Activated CD4-positive, alpha-beta memory T cell treated with anti-CD3 and anti-CD28 coated beads for 36 hours (primary cell): ENCODE measurements around the gene GRHPR. TPM values are rescaled to one million over a fixed set of nuclear protein-coding genes. Genes with fewer than 3 reads are reported as not detected.

ENCODE experiments used
- CTCF ChIA-PET: fragments of 350-600 bp; sonication (Branson Sonifier 250); formaldehyde crosslinking; loops from one replicate; lab custom pipeline; 2021; ENCODE audit warnings: antibody characterized with exemption, inconsistent platforms; lab: Charles Lee
- POLR2A ChIA-PET: fragments of 350-600 bp; sonication (Branson Sonifier 250); formaldehyde crosslinking; loops from one replicate; lab custom pipeline; 2021; ENCODE audit warnings: antibody characterized with exemption; lab: Charles Lee
- DNase-seq: peaks from one replicate; pipeline ENCODE4 v3.0.0-alpha.2; 2020
- H3K27ac Mint-ChIP-seq: one replicate; pipeline ENCODE4 v1.8.0; 2021; ENCODE audit warnings: mixed read lengths
- H3K27me3 Mint-ChIP-seq: one replicate; pipeline ENCODE4 v1.8.0; 2021; ENCODE audit warnings: mixed read lengths
- H3K36me3 Mint-ChIP-seq: one replicate; pipeline ENCODE4 v1.8.0; 2021; ENCODE audit warnings: mixed read lengths
- H3K4me1 Mint-ChIP-seq: one replicate; pipeline ENCODE4 v1.8.0; 2021; ENCODE audit warnings: low read depth, mixed read lengths
- H3K4me3 Mint-ChIP-seq: one replicate; pipeline ENCODE4 v1.8.0; 2021; ENCODE audit warnings: mild to moderate bottlenecking, mixed read lengths
- H3K9me3 Mint-ChIP-seq: one replicate; pipeline ENCODE4 v1.8.0; 2021; ENCODE audit warnings: mixed read lengths
- intact Hi-C: fragments of 100-400 bp; cut with micrococcal nuclease; formaldehyde crosslinking; loops from one replicate; pipeline ENCODE4 v1.15.1; 2023
- total RNA-seq, 2 experiments: library from RNA; stranded (reverse); gene quantifications; one replicate each; pipeline ENCODE4 v1.2.3, GENCODE V29; 2021

Gene GRHPR
- total RNA-seq, 2 experiments from 2014 or later, result 84.1 to 85.0 TPM

DNA sequence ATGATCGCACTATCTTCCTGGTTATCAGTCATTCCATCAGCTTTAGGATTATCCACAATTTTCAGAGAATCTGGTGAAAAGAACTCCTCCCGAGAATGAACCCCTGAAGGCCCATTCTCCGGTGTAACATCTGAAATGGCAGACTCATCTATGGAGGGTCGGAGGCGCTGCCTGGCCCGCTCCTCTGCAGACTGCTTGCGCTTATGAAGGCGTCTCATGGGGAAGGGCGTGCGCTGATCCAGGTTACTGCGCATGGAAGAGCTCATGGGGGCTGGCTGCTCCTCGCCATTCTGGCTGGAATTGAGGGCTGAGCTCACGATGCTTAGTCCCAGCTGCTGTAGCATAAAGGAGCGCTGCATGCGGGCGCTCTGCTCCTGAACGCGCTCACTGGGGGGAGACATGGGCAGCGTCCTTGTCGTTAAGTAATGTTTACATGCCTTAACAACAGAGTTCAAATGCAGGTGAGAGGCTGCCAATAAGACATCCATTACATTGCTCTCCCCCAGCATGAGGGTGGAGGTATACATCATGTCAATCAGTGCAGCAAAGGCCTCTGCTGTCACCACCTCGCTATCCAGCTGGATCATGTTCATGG lies 19.4 kb downstream of the GRHPR start:
- CTCF ChIA-PET, result interaction anchor here (1.3 kb wide), 1 partner anchor 446 kb away, joined by 3 read pairs; no protein-coding TSS in a partner anchor
- POLR2A ChIA-PET, result no interaction called here

DNA sequence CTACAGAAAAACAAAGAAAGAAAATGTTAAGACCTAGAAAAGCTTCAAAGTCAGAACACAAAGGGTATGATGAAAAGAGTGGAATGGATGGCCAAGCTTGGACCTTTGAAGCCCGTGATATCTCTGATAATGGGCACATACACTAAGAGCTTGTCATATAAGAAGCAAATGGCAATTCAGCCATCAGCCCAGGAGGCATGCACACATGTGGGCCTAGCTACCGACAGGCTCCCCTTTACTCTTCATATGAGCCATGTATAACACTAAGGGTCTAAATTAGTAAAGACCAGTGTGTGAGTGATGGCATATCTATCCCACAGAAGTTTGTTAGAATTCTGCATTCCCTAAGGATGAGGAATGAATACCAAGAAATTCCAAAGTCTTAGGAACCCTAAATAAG lies 20.1 kb downstream of the GRHPR start:
- no peaks in the 10 kb centered on the region for H3K9me3 Mint-ChIP-seq
- H3K36me3 Mint-ChIP-seq, result peaks cover 21% of the 10 kb centered on the region
- intact Hi-C loops, result no loop called here
- POLR2A ChIA-PET, result no interaction called here
- H3K27me3 Mint-ChIP-seq, result no peaks in the 10 kb centered on the region
- CTCF ChIA-PET, result interaction anchor here (1.3 kb wide), 1 partner anchor 447 kb away, joined by 3 read pairs; no protein-coding TSS in a partner anchor
- H3K4me1 Mint-ChIP-seq, result peaks cover 8% of the 10 kb centered on the region
- DNase-seq, result no peak
- no peak overlapping the region for H3K4me3 Mint-ChIP-seq
- H3K27ac Mint-ChIP-seq, result no peak overlapping the region

More for the DNA sequence above, 19.4 kb downstream of the GRHPR start:
- H3K4me1 Mint-ChIP-seq, result peaks cover 5% of the 10 kb centered on the region
- H3K27me3 Mint-ChIP-seq, result no peaks in the 10 kb centered on the region
- peaks cover 24% of the 10 kb centered on the region for H3K36me3 Mint-ChIP-seq
- DNase-seq, result no peak
- intact Hi-C loops, result no loop called here
- H3K27ac Mint-ChIP-seq, result no peak overlapping the region
- no peak overlapping the region for H3K4me3 Mint-ChIP-seq
- H3K9me3 Mint-ChIP-seq, result no peaks in the 10 kb centered on the region

DNA sequence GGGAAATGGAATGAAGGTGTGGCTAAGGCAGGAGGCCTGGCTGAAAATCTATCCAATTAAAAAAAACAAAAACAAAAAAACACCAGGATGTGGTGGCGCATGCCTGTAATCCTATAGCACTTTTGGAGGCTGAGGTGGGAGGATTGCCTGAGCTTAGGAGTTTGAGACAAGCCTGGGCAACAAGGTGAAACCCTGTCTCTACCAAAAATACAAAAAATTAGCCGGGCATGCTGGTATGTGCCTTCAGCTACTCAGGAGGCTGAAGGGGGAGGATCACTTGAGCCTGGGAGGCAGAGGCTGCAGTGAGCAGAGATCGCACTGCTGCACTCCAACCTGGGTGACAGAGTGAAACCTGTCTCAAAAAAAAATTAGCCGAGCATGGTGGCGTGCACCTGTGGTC lies 21.1 kb downstream of the GRHPR start:
- Mint-ChIP-seq H3K27ac (no peak overlapping the region), H3K36me3 (peaks cover 18% of the 10 kb centered on the region), H3K4me3 (no peak overlapping the region), H3K9me3 (no peaks in the 10 kb centered on the region), H3K27me3 (no peaks in the 10 kb centered on the region), H3K4me1 (peaks cover 10% of the 10 kb centered on the region)
- ChIA-PET POLR2A (no interaction called here), CTCF (no interaction called here)
- intact Hi-C loops, result no loop called here
- DNase-seq, result no peak

DNA sequence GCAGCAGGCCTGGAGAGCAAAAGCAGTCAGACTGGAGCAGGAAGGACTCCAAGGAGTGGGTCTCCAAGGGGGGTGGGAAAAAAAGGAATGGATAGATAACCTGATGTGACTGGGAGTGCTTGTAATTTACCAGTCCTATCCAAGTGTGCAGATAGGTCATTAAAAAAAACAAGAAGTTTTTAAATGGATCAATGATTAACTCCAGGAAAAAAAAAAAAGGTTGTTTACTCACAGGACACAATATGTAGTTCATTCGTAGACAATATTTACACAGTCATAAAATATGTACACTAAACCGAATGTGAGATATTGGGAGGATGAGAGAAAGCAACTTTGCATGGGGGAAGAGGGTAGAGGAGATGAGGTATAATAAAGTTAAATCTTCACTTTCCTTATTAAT lies 22.4 kb downstream of the GRHPR start:
- CTCF ChIA-PET, result no interaction called here
- no peak overlapping the region for H3K4me3 Mint-ChIP-seq
- H3K4me1 Mint-ChIP-seq, result peaks cover 10% of the 10 kb centered on the region
- H3K27ac Mint-ChIP-seq, result no peak overlapping the region
- peaks cover 20% of the 10 kb centered on the region for H3K36me3 Mint-ChIP-seq
- POLR2A ChIA-PET, result no interaction called here
- intact Hi-C loops, result no loop called here
- DNase-seq, result no peak
- H3K27me3 Mint-ChIP-seq, result no peaks in the 10 kb centered on the region
- H3K9me3 Mint-ChIP-seq, result no peaks in the 10 kb centered on the region

DNA sequence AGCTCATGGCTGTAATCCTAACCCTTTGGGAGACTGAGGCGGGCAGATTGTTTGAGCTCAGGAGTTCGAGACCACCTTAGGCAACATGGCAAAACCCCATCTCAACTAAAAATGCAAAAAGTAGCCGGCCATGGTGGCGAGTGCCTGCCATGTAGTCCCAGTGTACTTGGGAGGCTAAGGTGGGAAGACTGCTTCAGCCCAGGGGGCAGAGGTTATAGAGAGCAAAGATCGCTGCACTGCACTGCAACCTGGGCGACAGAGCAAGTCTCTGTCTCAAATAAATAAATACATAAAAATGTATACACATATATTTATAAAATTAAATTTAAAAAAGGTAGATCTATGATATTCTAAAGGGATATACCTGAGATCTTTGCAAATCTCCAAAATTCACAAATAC lies 23.3 kb downstream of the GRHPR start:
- no peaks in the 10 kb centered on the region for H3K27me3 Mint-ChIP-seq
- ChIA-PET POLR2A (no interaction called here), CTCF (no interaction called here)
- H3K27ac Mint-ChIP-seq, result no peak overlapping the region
- intact Hi-C loops, result no loop called here
- no peak overlapping the region for H3K4me3 Mint-ChIP-seq
- H3K9me3 Mint-ChIP-seq, result no peaks in the 10 kb centered on the region
- peaks cover 21% of the 10 kb centered on the region for H3K36me3 Mint-ChIP-seq
- DNase-seq, result no peak
- peaks cover 10% of the 10 kb centered on the region for H3K4me1 Mint-ChIP-seq

DNA sequence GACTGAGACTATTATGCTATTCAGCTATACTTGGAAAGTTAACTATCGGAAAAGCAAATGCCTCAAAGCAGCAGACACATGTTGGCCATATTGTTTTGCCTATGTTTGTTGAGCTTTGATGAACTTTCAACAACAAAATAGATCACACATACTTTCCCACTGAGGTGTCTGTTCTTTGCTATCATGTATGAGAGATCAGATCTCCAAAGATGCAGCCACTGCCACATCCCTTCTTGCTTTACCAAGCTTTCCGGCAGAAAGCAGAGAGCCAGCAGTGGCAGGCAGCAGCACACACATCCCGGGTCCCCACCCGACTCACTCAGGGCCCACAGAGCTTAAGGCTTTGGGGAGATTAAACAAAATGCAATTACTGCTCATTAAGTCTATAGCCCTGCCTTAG lies 23.9 kb downstream of the GRHPR start:
- no peaks in the 10 kb centered on the region for H3K27me3 Mint-ChIP-seq
- ChIA-PET CTCF (no interaction called here), POLR2A (no interaction called here)
- H3K36me3 Mint-ChIP-seq, result peaks cover 19% of the 10 kb centered on the region
- H3K4me3 Mint-ChIP-seq, result no peak overlapping the region
- H3K9me3 Mint-ChIP-seq, result no peaks in the 10 kb centered on the region
- intact Hi-C loops, result no loop called here
- no peak overlapping the region for H3K27ac Mint-ChIP-seq
- H3K4me1 Mint-ChIP-seq, result peaks cover 10% of the 10 kb centered on the region
- no peak for DNase-seq

DNA sequence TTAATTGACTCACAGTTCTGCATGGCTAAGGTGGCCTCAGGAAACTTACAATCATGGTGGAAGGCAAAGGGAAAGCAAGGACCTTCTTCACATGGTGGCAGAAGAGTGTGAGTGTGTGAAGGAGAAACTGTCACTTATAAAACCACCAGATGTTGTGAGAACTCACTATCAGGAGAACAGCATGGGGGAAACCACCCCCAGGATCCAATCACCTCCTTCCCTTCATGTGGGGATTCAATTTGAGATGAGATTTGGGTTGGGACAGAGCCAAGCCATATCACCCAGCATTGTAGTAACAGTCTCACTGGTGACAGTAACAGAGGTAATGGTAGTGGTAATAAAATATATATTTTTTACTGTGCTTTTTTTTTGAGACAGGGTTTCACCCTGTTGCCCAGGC lies 24.6 kb downstream of the GRHPR start:
- CTCF ChIA-PET, result no interaction called here
- H3K27ac Mint-ChIP-seq, result no peak overlapping the region
- POLR2A ChIA-PET, result no interaction called here

DNA sequence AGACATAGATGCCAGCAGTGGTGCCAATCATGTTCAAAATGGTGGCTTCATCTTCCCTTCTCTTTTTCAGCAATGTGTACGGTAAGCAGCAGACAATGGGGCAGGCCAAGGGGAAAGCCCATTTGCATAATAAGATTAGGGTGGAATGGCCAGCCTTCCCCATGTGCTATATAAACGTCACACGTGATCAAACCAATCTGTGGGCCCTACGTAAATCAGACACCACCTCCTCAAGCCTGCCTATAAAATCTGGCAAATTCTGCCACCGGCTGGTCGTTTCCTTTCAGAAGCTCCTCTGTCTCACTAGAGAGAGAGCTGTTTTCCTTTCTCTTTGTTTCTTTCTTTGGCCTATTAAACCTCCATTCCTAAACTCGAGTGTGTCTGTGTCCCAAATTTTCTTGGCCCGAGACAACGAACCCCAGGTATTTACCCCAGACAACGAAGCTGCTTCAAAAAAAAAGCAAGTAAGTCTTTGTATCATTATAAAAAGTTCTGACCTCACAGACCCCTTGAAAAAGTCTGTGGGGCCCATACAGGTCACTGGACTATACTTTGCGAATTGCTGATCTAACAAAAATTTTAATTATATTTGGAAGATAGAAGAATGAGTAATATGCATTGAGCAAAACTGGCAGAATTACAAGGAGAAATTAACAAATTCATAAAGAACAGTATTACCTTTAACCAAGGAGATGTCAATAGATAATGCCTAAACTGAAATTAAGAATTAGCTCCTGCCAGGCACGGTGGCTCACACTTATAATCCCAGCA lies 27.6 kb downstream of the GRHPR start:
- POLR2A ChIA-PET, result interaction anchor here (0.6 kb wide), 1 partner anchor 9 kb away, joined by 3 read pairs; no protein-coding TSS in a partner anchor

More for the DNA sequence above, 24.6 kb downstream of the GRHPR start:
- intact Hi-C loops, result no loop called here
- Mint-ChIP-seq H3K36me3 (peaks cover 18% of the 10 kb centered on the region), H3K4me1 (peaks cover 17% of the 10 kb centered on the region), H3K27me3 (no peaks in the 10 kb centered on the region), H3K4me3 (no peak overlapping the region), H3K9me3 (no peaks in the 10 kb centered on the region)
- DNase-seq, result no peak

DNA sequence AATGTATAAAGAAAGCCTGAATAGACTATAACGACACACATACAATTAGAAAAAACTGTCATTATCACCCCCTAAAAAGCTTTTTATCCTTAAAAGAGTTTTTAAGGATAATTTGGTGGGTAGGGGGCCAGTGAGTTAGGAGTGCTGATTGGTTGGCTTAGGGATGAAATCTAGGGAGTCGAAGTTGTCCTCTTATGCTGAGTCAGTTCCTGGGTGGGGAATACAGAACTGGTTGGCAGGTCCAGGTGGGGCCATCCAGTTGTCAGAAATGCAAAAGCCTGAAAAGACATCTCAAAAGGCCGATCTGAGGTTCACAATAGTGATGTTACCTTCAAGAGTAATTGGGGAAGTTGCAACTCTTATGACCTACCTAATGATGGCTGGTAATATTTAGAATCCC lies 29.1 kb downstream of the GRHPR start:
- no peaks in the 10 kb centered on the region for H3K27me3 Mint-ChIP-seq
- H3K9me3 Mint-ChIP-seq, result no peaks in the 10 kb centered on the region
- peaks cover 39% of the 10 kb centered on the region for H3K4me1 Mint-ChIP-seq
- DNase-seq, result no peak
- ChIA-PET POLR2A (no interaction called here), CTCF (interaction anchor here (1.8 kb wide), 1 partner anchor 40 kb away, joined by 4 read pairs; no protein-coding TSS in a partner anchor)
- intact Hi-C loops, result no loop called here
- no peak overlapping the region for H3K4me3 Mint-ChIP-seq
- H3K36me3 Mint-ChIP-seq, result peaks cover 12% of the 10 kb centered on the region
- no peak overlapping the region for H3K27ac Mint-ChIP-seq

More for the DNA sequence above, 27.6 kb downstream of the GRHPR start:
- Mint-ChIP-seq H3K36me3 (peaks cover 12% of the 10 kb centered on the region), H3K27me3 (no peaks in the 10 kb centered on the region), H3K9me3 (no peaks in the 10 kb centered on the region), H3K4me3 (no peak overlapping the region), H3K27ac (no peak overlapping the region), H3K4me1 (peaks cover 27% of the 10 kb centered on the region)
- CTCF ChIA-PET, result interaction anchor here (0.6 kb wide), 1 partner anchor 299 kb away, joined by 3 read pairs; no protein-coding TSS in a partner anchor
- no peak for DNase-seq
- intact Hi-C loops, result no loop called here

DNA sequence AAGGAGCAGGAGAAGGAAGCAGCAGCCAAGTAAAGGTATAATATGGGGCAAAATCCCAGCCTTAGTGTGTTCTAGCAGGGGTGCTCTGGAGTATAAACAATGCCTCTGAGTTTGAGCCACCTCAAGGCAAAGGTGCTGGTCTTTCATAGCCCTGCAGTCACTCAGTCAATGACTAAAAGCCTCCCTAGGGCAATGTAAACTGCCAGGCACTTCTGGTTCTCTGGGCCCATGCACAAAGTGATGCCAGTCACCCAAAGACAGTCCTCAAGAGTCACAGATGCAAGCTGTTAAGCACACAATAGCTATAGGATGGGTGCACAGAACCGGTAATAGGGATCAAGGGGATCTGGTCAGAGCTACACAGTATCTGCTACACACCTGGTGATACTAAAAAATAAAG lies 30.1 kb downstream of the GRHPR start:
- no peak overlapping the region for H3K27ac Mint-ChIP-seq
- H3K27me3 Mint-ChIP-seq, result no peaks in the 10 kb centered on the region
- peaks cover 11% of the 10 kb centered on the region for H3K36me3 Mint-ChIP-seq
- DNase-seq, result no peak
- H3K9me3 Mint-ChIP-seq, result no peaks in the 10 kb centered on the region
- ChIA-PET POLR2A (no interaction called here), CTCF (interaction anchor here (1.8 kb wide), 1 partner anchor 41 kb away, joined by 4 read pairs; no protein-coding TSS in a partner anchor)
- peaks cover 42% of the 10 kb centered on the region for H3K4me1 Mint-ChIP-seq
- intact Hi-C loops, result no loop called here
- H3K4me3 Mint-ChIP-seq, result no peak overlapping the region

DNA sequence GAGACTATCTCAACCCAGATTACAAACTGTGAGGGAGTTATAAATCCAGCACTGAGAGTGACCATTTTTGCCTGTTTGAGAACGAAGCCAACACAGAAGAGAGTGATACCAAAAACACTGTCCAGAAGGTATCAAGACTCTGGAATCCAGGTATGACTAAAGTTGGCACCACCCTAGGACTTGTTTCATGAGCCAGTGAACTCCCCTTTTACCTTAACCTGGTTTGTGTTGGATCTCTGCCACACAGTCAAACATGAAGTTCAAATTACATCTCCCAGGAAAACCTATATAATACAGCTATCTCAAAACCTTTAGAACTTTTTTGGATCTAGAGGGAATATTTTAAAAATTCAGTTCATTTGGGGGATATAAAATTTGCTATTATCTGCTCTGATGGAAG lies 31.3 kb downstream of the GRHPR start:
- H3K36me3 Mint-ChIP-seq, result peaks cover 7% of the 10 kb centered on the region
- POLR2A ChIA-PET, result no interaction called here
- H3K27ac Mint-ChIP-seq, result no peak overlapping the region
- no peak overlapping the region for H3K4me3 Mint-ChIP-seq
- H3K27me3 Mint-ChIP-seq, result no peaks in the 10 kb centered on the region
- peaks cover 46% of the 10 kb centered on the region for H3K4me1 Mint-ChIP-seq
- intact Hi-C loops, result no loop called here
- no peaks in the 10 kb centered on the region for H3K9me3 Mint-ChIP-seq
- no peak for DNase-seq
- CTCF ChIA-PET, result interaction anchor here (1.0 kb wide), 1 partner anchor 8 kb away, joined by 3 read pairs; no protein-coding TSS in a partner anchor

DNA sequence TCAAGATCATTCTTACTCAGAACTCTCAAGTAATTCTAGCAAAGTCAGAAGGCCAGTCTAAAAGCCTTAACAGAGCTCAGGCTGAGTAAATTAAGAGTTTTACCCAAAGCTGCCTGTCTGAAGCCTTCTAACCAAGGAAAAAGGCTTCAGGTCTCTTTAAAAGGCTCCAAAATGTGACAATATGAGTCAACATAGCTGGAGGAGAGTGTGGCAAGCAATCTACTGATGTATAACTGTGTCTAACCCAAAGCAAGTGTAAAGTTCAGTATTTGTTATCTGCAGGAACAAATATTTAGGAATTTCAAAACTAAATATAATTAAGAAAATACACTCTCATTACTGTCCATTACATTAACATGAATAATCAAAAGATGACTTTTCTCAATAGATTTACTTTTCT lies 31.7 kb downstream of the GRHPR start:
- no peak overlapping the region for H3K27ac Mint-ChIP-seq
- peaks cover 7% of the 10 kb centered on the region for H3K36me3 Mint-ChIP-seq
- CTCF ChIA-PET, result interaction anchor here (1.0 kb wide), 1 partner anchor 8 kb away, joined by 3 read pairs; no protein-coding TSS in a partner anchor
- no peak for DNase-seq
- intact Hi-C loops, result no loop called here
- POLR2A ChIA-PET, result no interaction called here
- no peaks in the 10 kb centered on the region for H3K9me3 Mint-ChIP-seq
- peaks cover 46% of the 10 kb centered on the region for H3K4me1 Mint-ChIP-seq
- H3K4me3 Mint-ChIP-seq, result no peak overlapping the region
- no peaks in the 10 kb centered on the region for H3K27me3 Mint-ChIP-seq
